HG02623 (cell line): Measurements from ENCODE around the gene PLCD4.

Experiments used
- ATAC-seq: cut with Tn5 transposase; IDR thresholded peaks from one replicate; pipeline ENCODE4 v1.9.1; 2021; ENCODE audit warnings: moderate library complexity; ENCODE audit not compliant: unreplicated experiment

Gene PLCD4

DNA sequence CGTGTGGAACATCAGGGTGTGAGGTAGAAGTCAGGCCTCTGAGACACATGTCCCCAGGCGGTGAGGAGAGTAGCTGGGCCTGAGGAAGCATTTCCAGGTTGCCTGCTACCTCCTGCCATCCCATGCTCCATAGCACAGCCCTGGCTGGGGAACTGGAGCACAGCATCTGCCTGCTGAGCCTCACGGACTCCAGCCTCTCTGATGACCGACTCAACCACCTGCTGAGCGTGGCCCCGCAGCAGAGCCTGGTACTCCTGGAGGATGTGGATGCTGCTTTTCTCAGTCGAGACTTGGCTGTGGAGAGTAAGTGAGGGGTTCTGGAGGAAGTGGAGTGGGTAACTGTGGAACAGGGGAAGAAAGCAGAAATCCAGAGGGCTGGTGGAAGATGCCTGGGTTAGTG lies 54.7 kb downstream of the PLCD4 start:
- ATAC-seq = no peak

GRCh38 chr2:218662827-218663226 lies 55.1 kb downstream of the PLCD4 start:
- ATAC-seq = no peak

- no peak for ATAC-seq
These were observed 56.2 kb downstream of the PLCD4 start for GRCh38 chr2:218663901-218664300.

DNA sequence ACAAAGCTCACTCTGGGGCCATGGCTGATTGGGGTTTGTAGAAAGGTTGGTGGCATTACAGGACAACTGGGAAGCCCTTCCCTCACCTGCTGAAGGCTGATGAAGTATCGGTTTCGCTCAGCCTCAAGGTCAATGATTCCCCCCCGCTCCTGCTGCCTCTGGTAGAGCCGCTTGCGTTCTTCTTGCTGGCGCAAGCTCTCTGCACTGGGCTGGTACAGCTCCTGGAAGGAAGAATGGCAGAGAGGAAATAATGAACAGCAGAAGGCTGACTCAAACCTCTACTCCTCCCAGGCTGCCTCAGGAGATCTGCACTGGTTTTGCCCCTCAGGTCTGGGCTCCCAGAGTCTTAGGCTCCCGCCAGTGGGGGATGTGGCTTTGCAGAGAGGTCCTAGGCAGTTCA lies 57.0 kb downstream of the PLCD4 start:
- no peak for ATAC-seq

GRCh38 chr2:218671097-218671653 lies 63.5 kb downstream of the PLCD4 start:
- no peak for ATAC-seq

GRCh38 chr2:218671654-218672566 lies 64.2 kb downstream of the PLCD4 start, which contains the start of the genes RNF25 and STK36:
Gene RNF25 (minus strand): TSS chr2:218672002. CDS start chr2:218671970, 32 bp downstream.
Gene STK36 (plus strand): TSS chr2:218672086. CDS start chr2:218672830, 744 bp downstream.
- ATAC-seq = peak; percentile 98

DNA sequence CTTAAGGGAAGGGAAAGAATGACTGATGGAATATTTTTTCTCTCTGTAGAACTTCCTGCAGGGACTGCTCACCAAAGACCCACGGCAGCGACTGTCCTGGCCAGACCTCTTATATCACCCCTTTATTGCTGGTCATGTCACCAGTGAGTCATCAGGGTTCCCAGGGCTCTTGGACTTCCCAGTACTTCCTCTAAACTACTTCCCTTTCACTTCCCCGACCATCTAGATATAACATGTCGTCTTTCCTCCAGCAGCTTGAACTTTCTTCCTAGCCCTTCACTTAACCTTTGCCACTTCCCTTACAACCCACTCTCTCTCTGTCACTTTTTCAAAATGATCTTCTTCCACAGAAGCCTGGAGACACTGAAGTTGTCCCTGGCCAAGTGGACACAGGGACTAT lies 71.4 kb downstream of the PLCD4 start:
- no peak for ATAC-seq

GRCh38 chr2:218680061-218680460 lies 72.4 kb downstream of the PLCD4 start:
- ATAC-seq = no peak
